T47D (cell line): ENCODE results near the gene FMNL1.

Experiments
- DNase-seq, 2 experiments: peaks; one replicate each; pipeline versions ENCODE4 v3.0.0 to v3.0.0-alpha.2; 2011 to 2012; ENCODE audit warnings: low read depth in 1 of 2, low spot score in 1 of 2
- JUND ChIP-seq: IDR thresholded peaks from 2 replicates; pipeline ENCODE4 v1.6.1; 2012; ENCODE audit warnings: low read depth
- in situ Hi-C: cut with HindIII; loops from 2 replicates; pipeline ENCODE4 v1.10.0; 2016; ENCODE audit warnings: low sequenced_read_pairs, low pct_unique_long_range_greater_than_20kb

FMNL1 gene

GRCh38 chr17:45258981-45259380 lies 37.3 kb downstream of the FMNL1 start:
- in situ Hi-C loops = no loop called here
- no peak for TF ChIP-seq JUND

GRCh38 chr17:45260204-45260783 lies 38.6 kb downstream of the FMNL1 start:
- no peak for DNase-seq
- no peak for TF ChIP-seq JUND
- in situ Hi-C loops = no loop called here

More at GRCh38 chr17:45258981-45259380, 37.3 kb downstream of the FMNL1 start:
- DNase-seq = no peak

- in situ Hi-C loops = no loop called here
- TF ChIP-seq JUND = no peak
- DNase-seq = no peak
Observed at GRCh38 chr17:45261577-45262515, 40.2 kb downstream of the FMNL1 start, which contains the start of gene SPATA32. Gene SPATA32 (minus strand): TSS chr17:45262094. CDS start chr17:45262016, 78 bp downstream.

GRCh38 chr17:45262516-45263476 lies 41.1 kb downstream of the FMNL1 start:
- no peak for TF ChIP-seq JUND
- peak; percentile 87 to 89 for DNase-seq
- in situ Hi-C loops = no loop called here

GRCh38 chr17:45263477-45263860 lies 41.8 kb downstream of the FMNL1 start:
- no peak for DNase-seq
- TF ChIP-seq JUND = no peak
- in situ Hi-C loops = no loop called here

DNA sequence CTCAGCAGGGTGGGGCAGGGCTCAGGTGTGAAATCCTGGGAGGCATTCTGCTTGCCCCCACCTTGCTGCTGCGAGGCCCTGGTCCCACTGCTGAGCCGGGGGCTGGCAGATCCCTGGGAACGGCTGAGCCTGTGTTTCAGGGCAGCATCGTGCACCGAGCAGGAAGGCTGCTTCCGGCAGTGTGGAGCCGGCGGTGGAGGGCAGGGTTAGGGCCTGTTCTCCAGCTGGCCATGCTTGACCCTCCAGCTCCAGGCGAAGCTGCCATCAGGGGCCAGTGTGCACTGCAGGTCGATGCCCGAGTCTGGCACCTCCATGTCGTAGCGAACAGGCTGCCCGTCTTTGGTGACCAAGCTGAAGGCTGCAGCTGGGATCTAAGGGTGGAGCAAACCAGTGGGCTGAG lies 42.7 kb downstream of the FMNL1 start:
- in situ Hi-C loops = no loop called here
- no peak for TF ChIP-seq JUND
- no peak for DNase-seq

DNA sequence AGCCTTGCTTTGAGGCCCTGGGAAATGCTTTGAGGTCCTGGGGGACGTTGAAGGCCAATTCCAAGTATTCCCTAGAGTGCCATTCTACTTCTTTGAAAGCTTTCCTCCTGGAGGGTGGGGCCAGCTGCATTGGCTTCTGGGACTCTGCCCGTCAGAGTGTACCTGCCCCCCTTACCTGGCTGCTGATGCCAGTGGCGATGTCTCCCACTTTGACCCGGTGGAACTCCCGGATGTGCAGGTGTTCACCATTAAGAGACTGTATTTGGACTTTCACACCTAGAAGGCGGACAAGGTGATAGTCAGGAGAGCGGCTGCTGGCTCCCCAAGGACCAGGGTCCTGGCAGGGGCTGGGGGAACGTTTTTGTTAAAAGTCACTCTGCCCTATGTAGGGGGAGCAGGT lies 43.3 kb downstream of the FMNL1 start:
- in situ Hi-C loops = no loop called here
- no peak for TF ChIP-seq JUND
- DNase-seq = no peak

- no peak for TF ChIP-seq JUND
- in situ Hi-C loops = no loop called here
- DNase-seq = no peak
Observed at GRCh38 chr17:45265821-45266220, 44.1 kb downstream of the FMNL1 start.

DNA sequence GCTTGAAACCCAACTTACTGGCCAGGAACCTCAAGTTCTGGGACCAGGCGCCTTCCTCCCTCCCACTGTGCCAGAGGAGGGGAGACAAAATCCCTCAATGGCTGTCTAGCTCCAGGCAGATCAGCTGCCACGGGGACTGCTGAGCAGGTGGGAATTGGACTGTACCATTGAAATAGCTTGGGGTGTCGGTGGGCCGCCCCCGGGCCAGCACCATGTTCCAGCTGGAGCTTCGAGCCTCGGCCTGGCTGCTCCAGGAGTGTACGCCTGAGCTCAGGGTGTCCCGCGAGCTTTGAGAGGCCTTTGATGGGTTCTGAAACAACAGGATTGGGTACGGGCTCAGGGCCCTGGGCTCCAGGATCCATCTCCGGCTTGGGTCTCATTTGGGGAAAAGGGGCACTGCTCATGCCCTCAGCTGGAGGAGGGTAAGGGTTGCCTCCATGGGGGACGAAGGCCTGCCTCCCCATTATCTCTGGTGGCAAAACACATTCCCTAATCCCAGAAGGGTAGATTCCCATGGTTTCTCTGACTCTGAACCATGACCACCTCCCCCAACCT lies 44.8 kb downstream of the FMNL1 start:
- no peak for TF ChIP-seq JUND
- no peak for DNase-seq
- in situ Hi-C loops = no loop called here

GRCh38 chr17:45267436-45268055 lies 45.9 kb downstream of the FMNL1 start:
- no peak for TF ChIP-seq JUND
- no peak for DNase-seq
- in situ Hi-C loops = no loop called here

- DNase-seq = no peak
- in situ Hi-C loops = no loop called here
- no peak for TF ChIP-seq JUND
Observed at GRCh38 chr17:45269912-45270311, 48.2 kb downstream of the FMNL1 start.

GRCh38 chr17:45270828-45271418 lies 49.2 kb downstream of the FMNL1 start:
- TF ChIP-seq JUND = no peak
- peak in 1 of 2 experiments; percentile 37 for DNase-seq
- in situ Hi-C loops = no loop called here
